H1 (cell line): Measurements from ENCODE around the gene PDHX. TPM values are rescaled to one million over a fixed set of nuclear protein-coding genes. Genes with fewer than 3 reads are reported as not detected.

Experiments used
- BRCA1 ChIP-seq: IDR thresholded peaks from 2 replicates; pipeline ENCODE4 v1.6.1; 2012; ENCODE audit warnings: low read depth, low read length, improper control_type of control experiment
- GTF2F1 ChIP-seq: IDR thresholded peaks from 2 replicates; pipeline ENCODE4 v1.6.1; 2012; ENCODE audit warnings: low read depth, low read length, improper control_type of control experiment, borderline replicate concordance
- KDM5A ChIP-seq: fragments of 200-600 bp; IDR thresholded peaks from 2 replicates; pipeline ENCODE4 v1.7.1; 2012; ENCODE audit warnings: mild to moderate bottlenecking, low read length, inconsistent platforms, mixed read lengths
- NANOG ChIP-seq: IDR thresholded peaks from 2 replicates; pipeline ENCODE4 v1.6.1; 2011; ENCODE audit warnings: low read length, low read depth, mild to moderate bottlenecking, inconsistent platforms; ENCODE audit not compliant: insufficient read depth, poor library complexity, severe bottlenecking
- RBBP5 ChIP-seq: IDR thresholded peaks from 2 replicates; pipeline ENCODE4 v1.7.1; 2012; ENCODE audit warnings: low read depth, mild to moderate bottlenecking, inconsistent platforms, low read length, moderate library complexity, borderline replicate concordance
- TAF1 ChIP-seq: IDR thresholded peaks from 2 replicates; pipeline ENCODE4 v1.6.1; 2011; ENCODE audit warnings: mild to moderate bottlenecking, low read depth, low read length
- polyA plus RNA-seq, 7 experiments: library from polyadenylated mRNA; depleted of rRNA in 3 of 7; stranded (reverse) in 5 of 7; unstranded in 2 of 7; fragments of >200 nt in 5 of 7; fragments of 200-250 nt in 2 of 7; gene quantifications; 1 replicate in 5 of 7; 2 replicates in 1 of 7; 4 replicates in 1 of 7; pipeline versions ENCODE4 v1.2.1 to v1.2.3, GENCODE V29; 2011 to 2013; ENCODE audit warnings: missing spikeins in 2 of 7, mixed read lengths in 2 of 7
- total RNA-seq: library from RNA; stranded (reverse); fragmentation: NEBNext Ultra II Directional; extraction: Animal tissue kit (Norgen Biotek cat#: 25700); gene quantifications from 2 replicates; pipeline ENCODE4 v1.2.1, GENCODE V29; 2021
- TF ChIP-seq, protein P1 (sequence below): IDR thresholded peaks from 2 replicates; pipeline ENCODE4 v1.6.1; 2012; ENCODE audit warnings: low read length, inconsistent platforms

PDHX gene
- total and polyA plus RNA-seq, 2 of the 8 experiments (the other 6 are each of a cell fraction or from before 2014, with no cell fraction given), result 12.4 to 51.9 TPM

DNA sequence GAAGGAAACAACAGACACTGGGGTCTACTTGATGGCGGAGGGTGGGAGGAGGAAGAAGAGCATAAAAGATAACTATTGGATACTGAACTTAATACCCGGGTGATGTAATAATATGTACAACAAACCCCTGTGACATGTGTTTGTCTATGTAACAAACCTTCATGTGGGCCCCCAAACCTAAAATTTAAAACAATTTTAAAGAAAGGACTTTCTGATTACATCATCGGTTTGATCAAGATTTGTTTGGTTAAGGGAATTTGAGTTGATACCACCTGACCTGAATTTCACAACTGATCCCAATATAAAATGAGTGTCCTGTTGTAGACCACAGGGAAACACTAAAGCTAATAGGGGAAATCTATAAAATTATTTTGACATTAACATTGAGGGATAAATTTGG lies 34.5 kb upstream of the PDHX start (continued):
- TF ChIP-seq BRCA1, result no peak
- TF ChIP-seq, protein P1, sequence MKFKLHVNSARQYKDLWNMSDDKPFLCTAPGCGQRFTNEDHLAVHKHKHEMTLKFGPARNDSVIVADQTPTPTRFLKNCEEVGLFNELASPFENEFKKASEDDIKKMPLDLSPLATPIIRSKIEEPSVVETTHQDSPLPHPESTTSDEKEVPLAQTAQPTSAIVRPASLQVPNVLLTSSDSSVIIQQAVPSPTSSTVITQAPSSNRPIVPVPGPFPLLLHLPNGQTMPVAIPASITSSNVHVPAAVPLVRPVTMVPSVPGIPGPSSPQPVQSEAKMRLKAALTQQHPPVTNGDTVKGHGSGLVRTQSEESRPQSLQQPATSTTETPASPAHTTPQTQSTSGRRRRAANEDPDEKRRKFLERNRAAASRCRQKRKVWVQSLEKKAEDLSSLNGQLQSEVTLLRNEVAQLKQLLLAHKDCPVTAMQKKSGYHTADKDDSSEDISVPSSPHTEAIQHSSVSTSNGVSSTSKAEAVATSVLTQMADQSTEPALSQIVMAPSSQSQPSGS, result no peak
- TF ChIP-seq NANOG, result no peak
- TF ChIP-seq KDM5A, result no peak
- TF ChIP-seq RBBP5, result no peak
- no peak for TF ChIP-seq TAF1
- no peak for TF ChIP-seq GTF2F1
